ENCODE results near the gene CCDC82. TPM values are rescaled to one million over a fixed set of nuclear protein-coding genes. Genes with fewer than 3 reads are reported as not detected.

CCDC82 gene
- total and polyA plus RNA-seq, 2 of the 4 experiments (the other 2 are of a cell fraction), result 4.1 to 9.4 TPM

DNA sequence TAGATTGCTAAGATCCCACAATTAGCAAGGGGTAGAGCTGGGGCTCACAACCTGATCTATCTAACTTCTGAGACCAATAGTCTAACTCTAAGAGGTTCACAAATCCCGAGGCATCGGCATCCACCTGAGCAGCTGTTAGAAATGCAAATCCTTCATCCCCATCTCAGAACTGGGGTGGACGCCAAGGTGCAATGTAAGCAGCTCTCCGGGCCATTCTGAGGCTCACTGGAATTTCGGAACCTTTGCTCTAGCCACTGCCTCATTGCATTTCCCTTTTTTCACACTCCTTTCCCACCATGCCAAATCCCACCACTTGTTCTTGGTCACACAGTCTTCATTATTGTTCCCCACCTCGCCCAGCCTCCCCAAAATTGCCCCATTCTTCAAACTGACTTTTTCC, 76.5 kb downstream of the CCDC82 start:
- H3K27me3 ChIP-seq (ENCODE audit: control insufficient read depth, insufficient read depth, low read length), result no peaks in the 10 kb centered on the region
- H2BK120ac ChIP-seq (ENCODE audit: low read depth, low read length), result peak overlapping the region; percentile 91
- no peak overlapping the region for H3K56ac ChIP-seq (ENCODE audit: extremely low read depth, insufficient read depth, low read length)
- dilution Hi-C loops (cut with HindIII; ENCODE audit: low sequenced_read_pairs, unreplicated experiment), result no loop called here
- H3K9me3 ChIP-seq (ENCODE audit: control insufficient read depth, insufficient read depth, low read length), result no peaks in the 10 kb centered on the region
- no peak overlapping the region for H3K4me3 ChIP-seq (ENCODE audit: insufficient read depth, low read depth, low read length)
- H3K9ac ChIP-seq (ENCODE audit: low read depth, low read length), result no peak overlapping the region
- H3K18ac ChIP-seq (ENCODE audit: low read depth, low read length), result peak overlapping the region; percentile 68; the same call in 1 of the 2 replicates
- no peak for TF ChIP-seq RAD21 (IDR thresholded peaks at IDR 0.05; ENCODE audit: low read length)
- no peak for TF ChIP-seq RCOR1 (IDR thresholded peaks at IDR 0.05; ENCODE audit: insufficient replicate concordance, low read length)
- ChIA-PET POLR2A (ENCODE audit: unreplicated experiment) (no interaction called here), CTCF (interaction anchor here (1.0 kb wide), 1 partner anchor 113 kb away, joined by 3 read pairs; no protein-coding TSS in a partner anchor)
- peaks cover 6% of the 10 kb centered on the region for H3K36me3 ChIP-seq (ENCODE audit: control insufficient read depth, insufficient read depth, low read length)
- no TSS peak for BruUV-seq (replicated peaks)
- 70% methylated on average over 2 of the region's 6 CpGs; no CpG with 5 or more reads in 1 of the 2 experiments for WGBS, 2 experiments (ENCODE audit: extremely low coverage in 2 of 2, insufficient read length in 1 of 2)
- in situ Hi-C loops (cut with MboI; ENCODE audit: low sequenced_read_pairs), result no loop called here
- no peaks in the 10 kb centered on the region for H4K20me1 ChIP-seq (ENCODE audit: insufficient read depth, low read length)
- DNase-seq, result no peak
- H4K8ac ChIP-seq (ENCODE audit: low read depth in 2 of 2, low read length in 2 of 2), result peak overlapping the region; percentile 47 to 60
- peak overlapping the region; percentile 83 for H2AK9ac ChIP-seq (replicated peaks; ENCODE audit: low read depth, low read length, poor library complexity)
- peaks cover 28 to 85% of the 10 kb centered on the region in 2 experiments for H3K79me1 ChIP-seq (ENCODE audit: low read depth in 1 of 2, low read length in 2 of 2)
- no peak overlapping the region for H2AFZ ChIP-seq (replicated peaks; ENCODE audit: low read length, poor library complexity)
- H2BK5ac ChIP-seq (ENCODE audit: low read depth, low read length, poor library complexity, severe bottlenecking), result peak overlapping the region; percentile 95
- H3K27ac ChIP-seq (ENCODE audit: insufficient read depth, low read length), result peak overlapping the region; percentile 66
- peak overlapping the region; percentile 77 for H4K91ac ChIP-seq (ENCODE audit: insufficient read depth, low read depth, low read length)
- H2BK15ac ChIP-seq (ENCODE audit: low read depth, low read length), result peak overlapping the region; percentile 81; the same call in 2 of the 3 replicates
- H3K4me2 ChIP-seq (ENCODE audit: low read depth, low read length), result no peak overlapping the region
- H2BK20ac ChIP-seq (ENCODE audit: low read depth, low read length), result peak overlapping the region; percentile 70
- peak overlapping the region; percentile 86 for H3K23ac ChIP-seq (ENCODE audit: low read depth, low read length)
- intact Hi-C loops (cut with micrococcal nuclease), result no loop called here
- peak overlapping the region; percentile 50 for H2AK5ac ChIP-seq (ENCODE audit: low read depth, low read length)
- H3K14ac ChIP-seq (replicated peaks; ENCODE audit: low read depth, low read length), result peak overlapping the region; percentile 62
- H3K9me1 ChIP-seq (ENCODE audit: insufficient read depth, low read length), result peaks cover 20% of the 10 kb centered on the region
- H3K4ac ChIP-seq (ENCODE audit: low read depth, low read length), result peak overlapping the region; percentile 75
- ATAC-seq (ENCODE audit: low read depth), result no peak
- peaks cover 29% of the 10 kb centered on the region for H3K4me1 ChIP-seq (ENCODE audit: control insufficient read depth, insufficient read depth, low read length)
- H4K5ac ChIP-seq (ENCODE audit: low read depth, low read length), result peak overlapping the region; percentile 58; the same call in 1 of the 2 replicates

All from IMR-90 (cell line).